NCI-H1930 (cell line): ENCODE data around the gene SMYD1.

Experiments
- DNase-seq, 2 experiments: peaks; one replicate each; lab custom pipeline; 2025; lab: John Stamatoyannopoulos, UW

SMYD1 gene

GRCh38 chr2:88141952-88142351, 74.3 kb downstream of the SMYD1 start:
- DNase-seq = no peak

GRCh38 chr2:88144271-88144670, 76.6 kb downstream of the SMYD1 start:
- DNase-seq = no peak

GRCh38 chr2:88144914-88145497, 77.4 kb downstream of the SMYD1 start:
- no peak for DNase-seq

DNA sequence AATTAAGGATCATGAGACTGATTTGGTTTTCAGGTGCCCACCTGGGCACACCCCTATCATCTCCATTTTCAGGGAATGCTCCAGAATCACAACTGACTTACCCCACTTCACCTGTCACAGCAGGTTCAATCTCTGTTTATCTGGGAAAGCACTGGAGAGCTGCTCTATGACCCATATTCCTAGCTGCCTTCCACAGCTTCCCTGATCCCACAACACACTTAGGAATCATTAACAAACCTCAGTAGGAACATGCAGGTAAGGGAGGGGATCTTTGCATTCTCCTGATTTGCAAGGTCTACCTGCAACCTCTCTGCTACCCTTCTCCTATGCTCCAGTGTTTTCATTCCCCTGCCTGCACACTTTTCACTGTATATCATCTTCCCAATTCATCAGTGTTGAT, 79.0 kb downstream of the SMYD1 start:
- no peak for DNase-seq

DNA sequence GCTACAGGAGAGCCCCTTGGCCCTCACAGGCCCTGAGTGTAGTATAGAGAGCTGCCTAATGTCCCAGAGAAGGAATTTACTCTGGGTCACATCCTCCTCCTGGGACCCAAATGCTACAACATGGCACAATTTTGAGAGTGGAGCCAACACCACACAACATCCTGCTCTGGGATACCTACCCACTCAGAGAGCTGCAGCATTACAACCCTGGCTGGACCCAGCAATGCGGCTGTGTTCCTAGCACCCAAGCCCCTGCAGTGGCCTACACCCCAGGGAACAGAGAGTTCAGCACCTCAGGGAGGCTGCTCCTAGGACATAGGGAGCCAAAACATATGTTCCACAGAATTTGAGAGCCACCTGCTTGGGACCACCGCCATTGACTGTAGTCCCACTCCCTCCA, 79.5 kb downstream of the SMYD1 start:
- DNase-seq = no peak

- no peak for DNase-seq
These were observed 81.4 kb downstream of the SMYD1 start for GRCh38 chr2:88148929-88149438.

DNA sequence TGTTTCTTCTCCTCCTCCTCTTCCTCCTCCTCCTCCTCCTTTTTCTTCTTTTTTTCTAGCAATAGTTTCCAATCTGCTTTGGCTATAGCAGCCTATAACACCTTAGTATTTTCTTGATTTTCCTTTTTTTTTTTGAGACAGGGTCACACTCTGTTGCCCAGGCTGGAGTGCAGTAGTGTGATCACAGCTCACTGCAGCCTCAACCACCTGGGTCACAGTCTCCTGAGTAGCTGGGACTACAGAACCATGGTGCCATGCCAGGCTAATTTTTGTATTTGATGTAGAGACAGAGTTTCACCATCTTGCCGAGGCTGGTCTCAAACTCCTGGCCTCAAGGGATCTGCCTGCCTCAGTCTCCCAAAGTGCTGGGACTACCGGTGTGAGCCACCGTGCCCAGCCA, 91.9 kb downstream of the SMYD1 start:
- no peak for DNase-seq

DNA sequence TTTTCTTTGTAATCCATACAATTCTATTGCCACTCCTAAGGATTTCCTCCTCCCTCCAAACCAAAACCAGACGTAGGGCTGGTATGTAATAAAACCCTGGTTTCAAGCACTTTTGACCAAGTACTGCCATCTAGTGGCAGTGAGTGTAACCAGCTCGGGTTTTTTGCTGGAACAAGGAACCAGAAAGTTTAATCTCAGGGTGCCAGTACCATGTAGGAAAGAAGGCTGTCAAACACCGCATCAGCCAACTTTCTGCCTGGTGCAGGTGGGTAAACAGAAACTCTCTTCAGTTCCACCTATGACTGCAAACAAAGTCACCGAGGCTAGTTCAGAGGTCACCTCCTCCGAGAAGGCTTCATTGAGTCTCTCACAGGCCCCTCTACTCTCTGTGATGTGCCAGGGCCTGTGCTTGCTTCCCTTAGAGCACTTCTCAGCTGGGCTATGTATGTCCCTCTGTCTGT, 92.4 kb downstream of the SMYD1 start:
- DNase-seq = peak; percentile 61 to 74

DNA sequence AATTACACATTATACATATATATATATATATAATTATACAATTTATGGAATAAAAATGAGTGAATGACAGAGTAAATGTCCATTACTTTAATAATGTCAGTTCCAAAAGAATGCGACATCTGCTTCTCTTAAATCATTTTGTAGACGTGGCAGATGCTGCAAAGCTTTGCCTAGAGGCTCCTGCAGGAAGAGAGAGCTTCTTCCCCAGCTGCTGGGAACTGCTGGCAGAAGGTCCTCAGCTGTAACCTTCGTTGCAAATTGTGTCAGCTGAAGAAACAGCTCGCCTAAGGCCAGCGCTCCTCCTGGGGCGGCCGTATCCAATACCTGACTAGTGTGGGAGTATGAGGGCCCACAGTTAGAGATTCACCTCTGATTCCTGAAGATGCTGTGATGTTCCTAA, 92.9 kb downstream of the SMYD1 start:
- no peak for DNase-seq

DNA sequence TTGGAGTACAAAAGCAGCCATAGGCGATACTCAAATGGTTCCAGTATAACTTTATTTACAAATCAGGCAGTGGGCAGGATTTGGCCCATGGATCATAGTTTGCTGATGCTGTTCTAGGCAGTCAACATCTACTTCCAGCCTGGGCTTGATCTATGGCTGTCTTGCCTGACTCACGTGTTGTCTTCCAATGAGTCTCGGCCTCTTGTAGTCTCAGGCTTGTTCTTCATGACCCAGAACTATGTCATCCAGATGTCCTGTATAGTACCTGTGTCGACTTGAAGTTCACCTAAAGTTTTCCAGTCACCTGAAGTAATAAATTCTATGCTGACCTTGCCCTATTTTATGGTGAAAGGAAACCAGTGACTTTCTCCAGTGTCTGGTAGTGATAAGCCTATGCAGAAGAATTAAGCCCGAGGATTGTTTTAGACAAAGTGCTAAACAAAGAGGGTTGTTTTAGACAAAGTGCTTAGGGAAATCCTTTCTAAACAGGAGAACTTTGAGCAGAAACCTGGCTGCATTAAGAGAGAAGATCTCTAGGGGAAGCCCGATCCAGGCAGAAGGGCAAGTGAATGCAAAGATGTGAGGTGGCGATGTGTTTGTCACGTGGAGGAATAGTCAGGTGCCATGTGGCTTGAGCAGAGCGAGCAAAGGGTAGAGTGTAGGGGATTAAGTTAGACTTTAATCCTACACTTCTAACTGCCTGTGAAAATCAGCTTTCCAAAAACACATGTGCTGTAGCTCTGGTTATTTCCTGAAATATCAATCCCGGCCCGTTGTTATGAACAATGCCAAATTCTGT, 94.0 kb downstream of the SMYD1 start:
- DNase-seq = no peak
